Activated T-helper 1 cell treated with anti-CD3 and anti-CD28 coated beads, Interleukin-2, amount 50 U/mL, for 16 hours (primary cell): ENCODE measurements around the gene DTD1.

Source experiments
- DNase-seq, 2 donors: peaks; one replicate each; pipeline ENCODE4 v3.0.0-alpha.2; 2020; ENCODE audit warnings: low read depth in 1 of 2, low spot score in 1 of 2

The DTD1 gene

GRCh38 chr20:18701969-18702368, 114.1 kb downstream of the DTD1 start:
- DNase-seq = no peak

GRCh38 chr20:18702736-18703135, 114.9 kb downstream of the DTD1 start:
- DNase-seq = no peak

- no peak for DNase-seq
Measured at GRCh38 chr20:18705490-18705889, 117.6 kb downstream of the DTD1 start.

GRCh38 chr20:18705910-18706309, 118.1 kb downstream of the DTD1 start:
- no peak for DNase-seq

- no peak for DNase-seq
Measured at GRCh38 chr20:18712131-18712530, 124.3 kb downstream of the DTD1 start.

GRCh38 chr20:18712882-18713281, 125.0 kb downstream of the DTD1 start:
- DNase-seq = no peak

GRCh38 chr20:18715564-18715963, 127.7 kb downstream of the DTD1 start:
- DNase-seq = no peak

GRCh38 chr20:18717062-18717461, 129.2 kb downstream of the DTD1 start:
- no peak for DNase-seq

GRCh38 chr20:18718129-18718528, 130.3 kb downstream of the DTD1 start:
- no peak for DNase-seq

GRCh38 chr20:18719426-18719825, 131.6 kb downstream of the DTD1 start:
- DNase-seq = no peak

GRCh38 chr20:18721551-18722115, 133.8 kb downstream of the DTD1 start:
- DNase-seq = no peak

GRCh38 chr20:18722371-18722770, 134.5 kb downstream of the DTD1 start:
- no peak for DNase-seq

- no peak for DNase-seq
Measured at GRCh38 chr20:18724077-18724476, 136.2 kb downstream of the DTD1 start.

GRCh38 chr20:18724788-18725464, 137.1 kb downstream of the DTD1 start:
- DNase-seq = no peak

GRCh38 chr20:18727032-18727508, 139.2 kb downstream of the DTD1 start:
- DNase-seq = no peak

GRCh38 chr20:18728165-18728869, 140.5 kb downstream of the DTD1 start:
- DNase-seq = no peak

- no peak for DNase-seq
Measured at GRCh38 chr20:18728870-18729224, 141.0 kb downstream of the DTD1 start.

GRCh38 chr20:18729231-18729825, 141.5 kb downstream of the DTD1 start:
- no peak for DNase-seq

GRCh38 chr20:18731940-18732339, 144.1 kb downstream of the DTD1 start:
- no peak for DNase-seq

GRCh38 chr20:18734525-18735189, 146.8 kb downstream of the DTD1 start:
- no peak for DNase-seq

GRCh38 chr20:18737140-18737539, 149.3 kb downstream of the DTD1 start:
- no peak for DNase-seq

GRCh38 chr20:18738055-18738454, 150.2 kb downstream of the DTD1 start:
- DNase-seq = no peak
